GM23248 (cell line): ENCODE results near the gene MADCAM1. TPM values are rescaled to one million over a fixed set of nuclear protein-coding genes. Genes with fewer than 3 reads are reported as not detected.

ENCODE experiments used
- DNase-seq: peaks from one replicate; pipeline ENCODE4 v3.0.0-alpha.2; 2015
- H2AFZ ChIP-seq: fragments of 200-600 bp; sonication (generic); 2 replicates; pipeline ENCODE4 v1.6.1; 2016; ENCODE audit warnings: antibody characterized with exemption
- H3F3A ChIP-seq: fragments of 200-600 bp; sonication (generic); 2 replicates; pipeline ENCODE4 v1.6.1; 2016; ENCODE audit warnings: mild to moderate bottlenecking, antibody characterized with exemption, mixed run types; ENCODE audit not compliant: insufficient read depth
- H3K27ac ChIP-seq: fragments of 200-600 bp; sonication (generic); 2 replicates; pipeline ENCODE4 v1.5.1; 2016; ENCODE audit warnings: mild to moderate bottlenecking
- H3K27me3 ChIP-seq: fragments of 200-600 bp; sonication (generic); replicated peaks from 2 replicates; pipeline ENCODE4 v1.6.1; 2016; ENCODE audit warnings: mild to moderate bottlenecking; ENCODE audit not compliant: insufficient read depth
- H3K36me3 ChIP-seq: fragments of 200-600 bp; sonication (generic); 2 replicates; pipeline ENCODE4 v1.6.1; 2016; ENCODE audit warnings: low read depth, mild to moderate bottlenecking
- H3K4me1 ChIP-seq: fragments of 200-600 bp; sonication (generic); 2 replicates; pipeline ENCODE4 v1.6.1; 2016; ENCODE audit warnings: mild to moderate bottlenecking; ENCODE audit not compliant: insufficient read depth
- H3K4me2 ChIP-seq: fragments of 200-600 bp; sonication (generic); one replicate; pipeline ENCODE4 v1.6.1; 2016; ENCODE audit warnings: mild to moderate bottlenecking; ENCODE audit not compliant: unreplicated experiment
- H3K4me3 ChIP-seq: fragments of 200-600 bp; sonication (generic); 2 replicates; pipeline ENCODE4 v1.5.1; 2016; ENCODE audit warnings: mild to moderate bottlenecking
- H3K79me2 ChIP-seq: fragments of 200-600 bp; sonication (generic); 2 replicates; pipeline ENCODE4 v1.6.1; 2016; ENCODE audit warnings: mild to moderate bottlenecking; ENCODE audit not compliant: insufficient read depth
- H3K9ac ChIP-seq: fragments of 200-600 bp; sonication (generic); 2 replicates; pipeline ENCODE4 v1.6.1; 2016; ENCODE audit warnings: mild to moderate bottlenecking
- H3K9me2 ChIP-seq: fragments of 200-600 bp; sonication (generic); 2 replicates; pipeline ENCODE4 v1.6.1; 2016; ENCODE audit warnings: mixed run types, mild to moderate bottlenecking, moderate library complexity; ENCODE audit not compliant: insufficient read depth
- H3K9me3 ChIP-seq: fragments of 200-600 bp; sonication (generic); one replicate; pipeline ENCODE4 v1.6.1; 2017; ENCODE audit warnings: low read depth
- H4K20me1 ChIP-seq: fragments of 200-600 bp; sonication (generic); 2 replicates; pipeline ENCODE4 v1.6.0; 2016; ENCODE audit not compliant: insufficient read depth
- EZH2 ChIP-seq: fragments of 200-600 bp; sonication (generic); IDR thresholded peaks from 2 replicates; pipeline ENCODE4 v1.6.1; 2018; ENCODE audit warnings: antibody characterized with exemption, mild to moderate bottlenecking; ENCODE audit not compliant: insufficient read depth, poor library complexity, severe bottlenecking
- EZH2phosphoT487 ChIP-seq: fragments of 200-600 bp; sonication (generic); IDR thresholded peaks from 2 replicates; pipeline ENCODE4 v1.6.1; 2018; ENCODE audit warnings: antibody characterized with exemption, moderate library complexity, mild to moderate bottlenecking, low read depth; ENCODE audit not compliant: insufficient read depth
- WGBS, 2 experiments: methylation state at CpG; one replicate each; pipeline ENCODE4 v1.1.6; 2015 to 2017; ENCODE audit warnings: low lambda C conversion rate in 2 of 2, low coverage in 1 of 2; ENCODE audit errors: missing lambda C conversion rate in 2 of 2; 5-methylcytosine and 5-hydroxymethylcytosine counted together
- in situ Hi-C: fragments of 300-500 bp; cut with MboI; formaldehyde crosslinking; loops from 2 replicates; pipeline ENCODE4 v1.15.0; 2020
- polyA plus RNA-seq: library from polyadenylated mRNA; unstranded; fragments of >200 nt; fragmentation: Nextera tagmentation; extraction: Ambion mirVana; gene quantifications from 2 replicates; pipeline ENCODE4 v1.2.1, GENCODE V29; 2016
- total RNA-seq: library from RNA; depleted of rRNA; stranded (reverse); fragments of >200 nt; shearing (Covaris generic); gene quantifications from 2 replicates; pipeline ENCODE4 v1.2.3, GENCODE V29; 2014

The MADCAM1 gene
- total and polyA plus RNA-seq, 2 experiments from 2014 or later, result 0.38 to 0.54 TPM

GRCh38 chr19:498511-498891, 2.2 kb downstream of the MADCAM1 start:
- Histone ChIP-seq H2AFZ (no peak overlapping the region), H3K9ac (no peak overlapping the region), H3K9me2 (no peaks in the 10 kb centered on the region), H3K4me2 (no peak overlapping the region), H3K36me3 (no peaks in the 10 kb centered on the region), H3K4me3 (no peak overlapping the region), H3K4me1 (no peaks in the 10 kb centered on the region), H3K27me3 (peaks cover 5% of the 10 kb centered on the region), H3K79me2 (no peaks in the 10 kb centered on the region), H3K9me3 (no peaks in the 10 kb centered on the region), H3F3A (no peaks in the 10 kb centered on the region), H4K20me1 (no peaks in the 10 kb centered on the region), H3K27ac (no peak overlapping the region)
- no peak for DNase-seq
- TF ChIP-seq EZH2, result no peak
- no peak for TF ChIP-seq EZH2phosphoT487
- in situ Hi-C loops, result no loop called here
- WGBS, 2 experiments, result 4 to 9% methylated on average over 12 to 15 of the region's 26 CpGs

GRCh38 chr19:498977-499623, 2.8 kb downstream of the MADCAM1 start:
- no peak overlapping the region for H3K4me3 ChIP-seq
- H2AFZ ChIP-seq, result no peak overlapping the region
- H3K9me2 ChIP-seq, result no peaks in the 10 kb centered on the region
- no peaks in the 10 kb centered on the region for H3F3A ChIP-seq
- H4K20me1 ChIP-seq, result no peaks in the 10 kb centered on the region
- no peak overlapping the region for H3K27ac ChIP-seq
- peaks cover 5% of the 10 kb centered on the region for H3K27me3 ChIP-seq
- TF ChIP-seq EZH2 (no peak), EZH2phosphoT487 (no peak)
- no peak overlapping the region for H3K9ac ChIP-seq
- in situ Hi-C loops, result no loop called here
- H3K36me3 ChIP-seq, result no peaks in the 10 kb centered on the region
- no peak overlapping the region for H3K4me2 ChIP-seq
- no peak for DNase-seq
- no peaks in the 10 kb centered on the region for H3K9me3 ChIP-seq
- WGBS, 2 experiments, result 69 to 70% methylated on average over 28 to 31 of the region's 31 CpGs
- H3K4me1 ChIP-seq, result no peaks in the 10 kb centered on the region
- no peaks in the 10 kb centered on the region for H3K79me2 ChIP-seq

GRCh38 chr19:501646-502045, 5.4 kb downstream of the MADCAM1 start:
- no peaks in the 10 kb centered on the region for H3K36me3 ChIP-seq
- no peaks in the 10 kb centered on the region for H3F3A ChIP-seq
- TF ChIP-seq EZH2 (no peak), EZH2phosphoT487 (no peak)
- 72 to 78% methylated on average over 3 to 17 of the region's 17 CpGs for WGBS, 2 experiments
- H3K4me1 ChIP-seq, result no peaks in the 10 kb centered on the region
- no peak overlapping the region for H3K4me2 ChIP-seq
- H2AFZ ChIP-seq, result no peak overlapping the region
- H3K9me3 ChIP-seq, result no peaks in the 10 kb centered on the region
- no peak overlapping the region for H3K4me3 ChIP-seq
- peaks cover 5% of the 10 kb centered on the region for H3K27me3 ChIP-seq
- in situ Hi-C loops, result no loop called here
- H4K20me1 ChIP-seq, result no peaks in the 10 kb centered on the region
- DNase-seq, result no peak
- H3K9me2 ChIP-seq, result no peaks in the 10 kb centered on the region
- no peak overlapping the region for H3K9ac ChIP-seq
- H3K27ac ChIP-seq, result no peak overlapping the region
- no peaks in the 10 kb centered on the region for H3K79me2 ChIP-seq

- Histone ChIP-seq H3K36me3 (no peaks in the 10 kb centered on the region), H3K27me3 (no peaks in the 10 kb centered on the region), H3K27ac (no peak overlapping the region), H4K20me1 (no peaks in the 10 kb centered on the region), H3F3A (no peaks in the 10 kb centered on the region), H3K4me1 (no peaks in the 10 kb centered on the region; the same call in 1 of the 2 replicates), H3K9me3 (no peaks in the 10 kb centered on the region), H2AFZ (no peak overlapping the region), H3K4me2 (no peak overlapping the region), H3K79me2 (peaks cover 13% of the 10 kb centered on the region), H3K9ac (no peak overlapping the region), H3K9me2 (no peaks in the 10 kb centered on the region), H3K4me3 (no peak overlapping the region)
- DNase-seq, result no peak
- no peak for TF ChIP-seq EZH2phosphoT487
- TF ChIP-seq EZH2, result no peak
- in situ Hi-C loops, result no loop called here
- 88 to 90% methylated on average over 14 of the region's 14 CpGs for WGBS, 2 experiments
Observed at GRCh38 chr19:504616-505015, 8.3 kb downstream of the MADCAM1 start.
